GM12878 (cell line): ENCODE measurements around the gene LMX1B. TPM values are rescaled to one million over a fixed set of nuclear protein-coding genes. Genes with fewer than 3 reads are reported as not detected.

Experiments
- ATAC-seq: fragments of 200-7000 bp; cut with Tn5 transposase; 3 replicates; pipeline ENCODE4 v1.9.1; 2020; ENCODE audit warnings: mild to moderate bottlenecking, moderate library complexity
- BruUV-seq: library from RNA; stranded (reverse); fragments of 400-500 nt; replicated peaks from 2 replicates; lab custom pipeline; 2021; lab: Mats Ljungman, UMichigan
- CTCF ChIA-PET: fragments of 300-600 bp; sonication (Branson Sonifier 250); formaldehyde crosslinking; extraction: SDS; loops from one replicate; lab custom pipeline; 2021; ENCODE audit warnings: inconsistent platforms; lab: Yijun Ruan, JAX
- POLR2A ChIA-PET: fragments of 350-600 bp; formaldehyde crosslinking; extraction: SDS; loops from one replicate; lab custom pipeline; 2021; ENCODE audit warnings: inconsistent platforms; lab: Charles Lee
- RAD21 ChIA-PET: fragments of 300-600 bp; sonication (Branson Sonifier 250); formaldehyde crosslinking; loops from one replicate; lab custom pipeline; 2023; ENCODE audit warnings: antibody characterized with exemption; ENCODE audit not compliant: unreplicated experiment; lab: Charles Lee
- SMC1A ChIA-PET: fragments of 300-600 bp; sonication (Branson Sonifier 250); formaldehyde crosslinking; loops from one replicate; lab custom pipeline; 2023; ENCODE audit not compliant: unreplicated experiment, uncharacterized antibody; lab: Charles Lee
- DNase-seq: peaks from one replicate; pipeline ENCODE4 v3.0.0-alpha.2; 2011; ENCODE audit warnings: low read depth, low spot score
- FAIRE-seq: peaks from 3 replicates; lab custom pipeline; 2011; peaks lifted over from hg19 to GRCh38; lab: Jason Lieb, UNC
- H2AFZ ChIP-seq: 2 replicates; pipeline ENCODE4 v1.6.0; 2011; ENCODE audit warnings: low read depth, low read length, control low read depth; ENCODE audit not compliant: control insufficient read depth
- H3K27ac ChIP-seq: 2 replicates; pipeline ENCODE4 v1.5.1; 2011; ENCODE audit warnings: control low read depth; ENCODE audit not compliant: control insufficient read depth, insufficient read depth
- H3K27me3 ChIP-seq, 2 experiments: replicated peaks in 1 of 2; 2 replicates each; pipeline versions ENCODE4 v1.6.0 to v1.6.1; 2011; ENCODE audit warnings: low read length in 1 of 2; ENCODE audit not compliant: control insufficient read depth in 2 of 2, insufficient read depth in 2 of 2
- H3K36me3 ChIP-seq, 2 experiments: 2 replicates each; pipeline ENCODE4 v1.5.1; 2011; ENCODE audit warnings: low read length in 1 of 2; ENCODE audit not compliant: control insufficient read depth in 2 of 2, insufficient read depth in 2 of 2
- H3K4me1 ChIP-seq: 2 replicates; pipeline ENCODE4 v1.6.1; 2011; ENCODE audit warnings: mild to moderate bottlenecking, low read length, moderate library complexity, mixed read lengths; ENCODE audit not compliant: control insufficient read depth, insufficient read depth
- H3K4me2 ChIP-seq: 2 replicates; pipeline ENCODE4 v1.6.0; 2011; ENCODE audit warnings: control low read depth; ENCODE audit not compliant: control insufficient read depth, insufficient read depth
- H3K4me3 ChIP-seq: fragments of 200-600 bp; sonication (generic); 2 replicates; pipeline ENCODE4 v1.5.1; 2016
- H3K79me2 ChIP-seq: 2 replicates; pipeline ENCODE4 v1.6.0; 2011; ENCODE audit warnings: low read length; ENCODE audit not compliant: control insufficient read depth, insufficient read depth
- H3K9ac ChIP-seq: 2 replicates; pipeline ENCODE4 v1.8.0; 2011; ENCODE audit warnings: low read length, control low read depth, mixed read lengths; ENCODE audit not compliant: control insufficient read depth, insufficient read depth
- H3K9me3 ChIP-seq: replicated peaks from 3 replicates; pipeline ENCODE4 v1.5.1; 2011; ENCODE audit warnings: mild to moderate bottlenecking, low read length; ENCODE audit not compliant: control insufficient read depth, insufficient read depth
- H4K20me1 ChIP-seq: 2 replicates; pipeline ENCODE4 v1.6.0; 2011; ENCODE audit not compliant: control insufficient read depth, insufficient read depth
- BCLAF1 ChIP-seq: fragments of 450-650 bp; IDR thresholded peaks from 2 replicates; pipeline ENCODE4 v1.6.1; 2017; ENCODE audit warnings: antibody characterized with exemption, mild to moderate bottlenecking, moderate library complexity
- BRCA1 ChIP-seq: IDR thresholded peaks from 2 replicates; pipeline ENCODE4 v1.6.1; 2011; ENCODE audit warnings: low read depth, low read length, improper control_type of control experiment
- CHD4 ChIP-seq: fragments of 200-600 bp; sonication (generic); IDR thresholded peaks from 2 replicates; pipeline ENCODE4 v1.6.1; 2016; ENCODE audit warnings: mild to moderate bottlenecking
- PML ChIP-seq: IDR thresholded peaks from 2 replicates; pipeline ENCODE4 v1.6.1; 2012; ENCODE audit warnings: low read length, inconsistent platforms
- SIN3A ChIP-seq: IDR thresholded peaks from 2 replicates; pipeline ENCODE4 v1.6.1; 2012; ENCODE audit warnings: low read depth, low read length, improper control_type of control experiment
- SMARCA5 ChIP-seq: fragments of 450-650 bp; IDR thresholded peaks from 2 replicates; pipeline ENCODE4 v1.6.1; 2017; ENCODE audit warnings: mild to moderate bottlenecking
- STAT3 ChIP-seq: IDR thresholded peaks from 2 replicates; pipeline ENCODE4 v1.6.1; 2011; ENCODE audit warnings: low read depth, low read length, improper control_type of control experiment
- WGBS: methylation state at CpG from one replicate; pipeline ENCODE4 v1.1.6; 2016; ENCODE audit warnings: low lambda C conversion rate; ENCODE audit not compliant: insufficient replicate concordance, insufficient coverage; ENCODE audit errors: missing lambda C conversion rate; 5-methylcytosine and 5-hydroxymethylcytosine counted together
- in situ Hi-C: fragments of 300-500 bp; cut with MboI; formaldehyde crosslinking; loops from 9 replicates; pipeline ENCODE4 v1.14.3; 2018; ENCODE audit warnings: mixed read lengths
- intact Hi-C: fragments of 100-400 bp; cut with micrococcal nuclease; formaldehyde crosslinking; loops from one replicate; pipeline ENCODE4 v1.14.2; 2022; ENCODE audit not compliant: unreplicated experiment
- polyA plus RNA-seq, 11 experiments: library from polyadenylated mRNA; depleted of rRNA in 4 of 11; unstranded in 6 of 11; stranded (reverse) in 5 of 11; fragments of >200 nt; fragmentation: Nextera tagmentation in 4 of 11; fragmentation: Illumina TruSeq in 1 of 11; extraction: Ambion mirVana in 4 of 11; extraction: Trizol in 1 of 11; gene quantifications; 1 replicate in 1 of 11; 2 replicates in 10 of 11; pipeline versions ENCODE4 v1.2.1 to v1.2.3, GENCODE V29; 2011 to 2016; ENCODE audit warnings: inconsistent platforms in 2 of 11, missing spikeins in 2 of 11, low read depth in 1 of 11
- total RNA-seq, 4 experiments: library from RNA; depleted of rRNA in 3 of 4; stranded (reverse); fragments of >200 nt in 3 of 4; fragmentation: Illumina TruSeq in 1 of 4; extraction: Trizol in 1 of 4; gene quantifications; 2 replicates each; pipeline versions ENCODE4 v1.2.1 to v1.2.3, GENCODE V29; 2013 to 2021
- TF ChIP-seq, protein P1 (sequence below): fragments of 450-650 bp; formaldehyde crosslinking; IDR thresholded peaks from 2 replicates; pipeline ENCODE4 v1.5.0; 2022; ENCODE audit warnings: mild to moderate bottlenecking, missing genetic modification characterization
- TF ChIP-seq, protein P2 (sequence below): fragments of 450-650 bp; IDR thresholded peaks from 2 replicates; pipeline ENCODE4 v1.6.1; 2017; ENCODE audit warnings: mild to moderate bottlenecking, low read depth, inconsistent platforms; ENCODE audit not compliant: poor library complexity, severe bottlenecking
- TF ChIP-seq, protein P3 (sequence below): fragments of 450-650 bp; formaldehyde crosslinking; IDR thresholded peaks from 2 replicates; pipeline ENCODE4 v1.4.0; 2022; ENCODE audit warnings: mild to moderate bottlenecking, moderate library complexity

The LMX1B gene
- total and polyA plus RNA-seq, 10 of the 15 experiments (the other 5 are each of a cell fraction or from before 2014, with no cell fraction given) = not detected

- no peaks in the 10 kb centered on the region for H3K79me2 ChIP-seq
- POLR2A ChIA-PET = no interaction called here
- no peaks in the 10 kb centered on the region for H4K20me1 ChIP-seq
- SMC1A ChIA-PET = no interaction called here
- 17% methylated on average over 14 of the region's 15 CpGs for WGBS
- in situ Hi-C loops (no loop called here), intact Hi-C loops (no loop called here)
- no peak for DNase-seq
- no peak overlapping the region for H3K4me2 ChIP-seq
- BruUV-seq = no TSS peak
- H3K9ac ChIP-seq = no peak overlapping the region
- H3K4me3 ChIP-seq = no peak overlapping the region
- no peak overlapping the region for H3K27ac ChIP-seq
- no peak for ATAC-seq
- no peaks in the 10 kb centered on the region for H3K36me3 ChIP-seq
- no peak overlapping the region for H2AFZ ChIP-seq
- CTCF ChIA-PET = no interaction called here
- peaks cover 0 to 5% of the 10 kb centered on the region in 2 experiments; a peak in 3 of 4 replicates for H3K27me3 ChIP-seq
- RAD21 ChIA-PET = no interaction called here
- H3K4me1 ChIP-seq = no peaks in the 10 kb centered on the region; the same call in 1 of the 2 replicates
- no peak for FAIRE-seq
- no peaks in the 10 kb centered on the region for H3K9me3 ChIP-seq
- TF ChIP-seq SIN3A = no peak
- no peak for TF ChIP-seq PML
- TF ChIP-seq BCLAF1 = no peak
- TF ChIP-seq CHD4 = no peak
- no peak for TF ChIP-seq SMARCA5
- TF ChIP-seq, protein P1, sequence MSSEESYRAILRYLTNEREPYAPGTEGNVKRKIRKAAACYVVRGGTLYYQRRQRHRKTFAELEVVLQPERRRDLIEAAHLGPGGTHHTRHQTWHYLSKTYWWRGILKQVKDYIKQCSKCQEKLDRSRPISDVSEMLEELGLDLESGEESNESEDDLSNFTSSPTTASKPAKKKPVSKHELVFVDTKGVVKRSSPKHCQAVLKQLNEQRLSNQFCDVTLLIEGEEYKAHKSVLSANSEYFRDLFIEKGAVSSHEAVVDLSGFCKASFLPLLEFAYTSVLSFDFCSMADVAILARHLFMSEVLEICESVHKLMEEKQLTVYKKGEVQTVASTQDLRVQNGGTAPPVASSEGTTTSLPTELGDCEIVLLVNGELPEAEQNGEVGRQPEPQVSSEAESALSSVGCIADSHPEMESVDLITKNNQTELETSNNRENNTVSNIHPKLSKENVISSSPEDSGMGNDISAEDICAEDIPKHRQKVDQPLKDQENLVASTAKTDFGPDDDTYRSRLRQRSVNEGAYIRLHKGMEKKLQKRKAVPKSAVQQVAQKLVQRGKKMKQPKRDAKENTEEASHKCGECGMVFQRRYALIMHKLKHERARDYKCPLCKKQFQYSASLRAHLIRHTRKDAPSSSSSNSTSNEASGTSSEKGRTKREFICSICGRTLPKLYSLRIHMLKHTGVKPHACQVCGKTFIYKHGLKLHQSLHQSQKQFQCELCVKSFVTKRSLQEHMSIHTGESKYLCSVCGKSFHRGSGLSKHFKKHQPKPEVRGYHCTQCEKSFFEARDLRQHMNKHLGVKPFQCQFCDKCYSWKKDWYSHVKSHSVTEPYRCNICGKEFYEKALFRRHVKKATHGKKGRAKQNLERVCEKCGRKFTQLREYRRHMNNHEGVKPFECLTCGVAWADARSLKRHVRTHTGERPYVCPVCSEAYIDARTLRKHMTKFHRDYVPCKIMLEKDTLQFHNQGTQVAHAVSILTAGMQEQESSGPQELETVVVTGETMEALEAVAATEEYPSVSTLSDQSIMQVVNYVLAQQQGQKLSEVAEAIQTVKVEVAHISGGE (CRISPR knock-in tag) = no peak
- TF ChIP-seq, protein P2, sequence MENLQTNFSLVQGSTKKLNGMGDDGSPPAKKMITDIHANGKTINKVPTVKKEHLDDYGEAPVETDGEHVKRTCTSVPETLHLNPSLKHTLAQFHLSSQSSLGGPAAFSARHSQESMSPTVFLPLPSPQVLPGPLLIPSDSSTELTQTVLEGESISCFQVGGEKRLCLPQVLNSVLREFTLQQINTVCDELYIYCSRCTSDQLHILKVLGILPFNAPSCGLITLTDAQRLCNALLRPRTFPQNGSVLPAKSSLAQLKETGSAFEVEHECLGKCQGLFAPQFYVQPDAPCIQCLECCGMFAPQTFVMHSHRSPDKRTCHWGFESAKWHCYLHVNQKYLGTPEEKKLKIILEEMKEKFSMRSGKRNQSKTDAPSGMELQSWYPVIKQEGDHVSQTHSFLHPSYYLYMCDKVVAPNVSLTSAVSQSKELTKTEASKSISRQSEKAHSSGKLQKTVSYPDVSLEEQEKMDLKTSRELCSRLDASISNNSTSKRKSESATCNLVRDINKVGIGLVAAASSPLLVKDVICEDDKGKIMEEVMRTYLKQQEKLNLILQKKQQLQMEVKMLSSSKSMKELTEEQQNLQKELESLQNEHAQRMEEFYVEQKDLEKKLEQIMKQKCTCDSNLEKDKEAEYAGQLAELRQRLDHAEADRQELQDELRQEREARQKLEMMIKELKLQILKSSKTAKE = no peak
- TF ChIP-seq, protein P3, sequence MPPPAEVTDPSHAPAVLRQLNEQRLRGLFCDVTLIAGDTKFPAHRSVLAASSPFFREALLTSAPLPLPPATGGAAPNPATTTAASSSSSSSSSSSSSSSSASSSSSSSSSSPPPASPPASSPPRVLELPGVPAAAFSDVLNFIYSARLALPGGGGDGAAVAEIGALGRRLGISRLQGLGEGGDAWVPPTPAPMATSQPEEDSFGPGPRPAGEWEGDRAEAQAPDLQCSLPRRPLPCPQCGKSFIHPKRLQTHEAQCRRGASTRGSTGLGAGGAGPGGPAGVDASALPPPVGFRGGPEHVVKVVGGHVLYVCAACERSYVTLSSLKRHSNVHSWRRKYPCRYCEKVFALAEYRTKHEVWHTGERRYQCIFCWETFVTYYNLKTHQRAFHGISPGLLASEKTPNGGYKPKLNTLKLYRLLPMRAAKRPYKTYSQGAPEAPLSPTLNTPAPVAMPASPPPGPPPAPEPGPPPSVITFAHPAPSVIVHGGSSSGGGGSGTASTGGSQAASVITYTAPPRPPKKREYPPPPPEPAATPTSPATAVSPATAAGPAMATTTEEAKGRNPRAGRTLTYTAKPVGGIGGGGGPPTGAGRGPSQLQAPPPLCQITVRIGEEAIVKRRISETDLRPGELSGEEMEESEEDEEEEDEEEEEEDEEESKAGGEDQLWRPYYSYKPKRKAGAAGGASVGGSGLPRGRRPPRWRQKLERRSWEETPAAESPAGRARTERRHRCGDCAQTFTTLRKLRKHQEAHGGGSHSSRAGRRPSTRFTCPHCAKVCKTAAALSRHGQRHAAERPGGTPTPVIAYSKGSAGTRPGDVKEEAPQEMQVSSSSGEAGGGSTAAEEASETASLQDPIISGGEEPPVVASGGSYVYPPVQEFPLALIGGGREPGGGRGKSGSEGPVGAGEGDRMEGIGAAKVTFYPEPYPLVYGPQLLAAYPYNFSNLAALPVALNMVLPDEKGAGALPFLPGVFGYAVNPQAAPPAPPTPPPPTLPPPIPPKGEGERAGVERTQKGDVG (CRISPR knock-in tag) = no peak
- no peak for TF ChIP-seq STAT3
- no peak for TF ChIP-seq BRCA1
These were observed 48.0 kb downstream of the LMX1B start for GRCh38 chr9:126661521-126662251.
